Endothelial cell of umbilical vein (primary cell): ENCODE measurements around the gene DISP2.

Experiments
- FOS ChIP-seq: IDR thresholded peaks from 2 replicates; pipeline ENCODE4 v1.6.1; 2011; ENCODE audit warnings: mild to moderate bottlenecking, low read length, moderate library complexity, borderline replicate concordance; ENCODE audit not compliant: insufficient read depth
- JUN ChIP-seq: IDR thresholded peaks from 2 replicates; pipeline ENCODE4 v1.6.1; 2011; ENCODE audit warnings: borderline replicate concordance, low read depth; ENCODE audit not compliant: insufficient read length, insufficient read depth
- POLR2A ChIP-seq: IDR thresholded peaks from 2 replicates; pipeline ENCODE4 v1.6.1; 2012; ENCODE audit warnings: low read depth, mild to moderate bottlenecking, control low read depth, low read length

DNA sequence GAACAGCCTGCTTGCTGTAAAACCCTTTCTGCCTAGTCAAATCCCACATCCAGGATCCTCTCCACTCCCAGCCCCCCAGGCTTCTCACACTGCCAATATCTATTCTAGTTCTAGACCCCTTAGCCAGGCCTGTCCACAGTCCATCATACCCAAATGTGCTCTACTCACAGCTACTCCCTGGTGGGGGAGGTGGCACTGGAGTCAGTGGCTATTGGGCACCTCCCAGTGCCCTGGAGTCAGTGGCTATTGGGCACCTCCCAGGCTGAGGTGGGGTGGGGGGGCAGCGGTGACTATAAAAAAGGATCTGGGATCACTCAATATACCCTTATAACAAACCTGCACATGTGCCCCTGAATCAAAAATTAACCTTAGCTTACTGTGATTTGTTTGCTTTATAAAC, 773 bp upstream of the DISP2 start:
- no peak for TF ChIP-seq FOS
- no peak for TF ChIP-seq POLR2A
- TF ChIP-seq JUN = no peak
